Measurements from ENCODE around the gene CAMTA1. TPM values are rescaled to one million over a fixed set of nuclear protein-coding genes. Genes with fewer than 3 reads are reported as not detected.

Gene CAMTA1
- total RNA-seq, 1 donor = 56.1 TPM

DNA sequence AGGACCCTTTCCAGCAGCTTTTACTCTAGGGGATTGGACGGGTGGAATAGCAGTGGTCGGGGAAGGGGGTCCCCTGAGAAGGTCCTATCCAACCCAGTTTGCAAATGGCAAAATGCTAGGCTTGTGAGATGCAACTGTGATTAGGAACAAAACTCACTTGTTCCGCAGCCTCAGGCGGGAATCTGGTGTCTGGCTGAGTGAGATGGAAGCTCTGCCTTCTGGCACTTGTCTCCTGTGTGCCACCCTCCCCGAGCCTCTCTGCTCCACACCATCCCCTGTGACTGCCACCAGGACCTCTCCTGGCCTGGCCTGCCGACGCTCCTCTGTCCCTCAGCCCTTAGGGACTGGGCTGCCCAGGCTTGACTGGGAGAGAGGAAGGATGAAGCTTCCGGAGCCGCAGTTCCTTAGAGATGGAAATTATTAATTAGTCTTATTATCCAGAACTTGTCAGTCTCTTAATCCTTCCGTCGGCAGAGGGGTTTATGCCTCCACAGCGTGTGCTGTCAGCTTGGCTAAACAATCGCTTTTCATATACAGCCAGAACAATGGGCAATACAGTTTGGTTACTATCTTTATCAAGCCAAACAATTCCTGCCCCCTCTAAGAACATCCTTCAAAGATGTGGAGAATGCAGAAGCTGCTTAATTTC, 693.0 kb downstream of the CAMTA1 start:
- no peak overlapping the region for H3K4me3 ChIP-seq (ENCODE audit: low read depth, low read length)
- TF ChIP-seq, protein P1, sequence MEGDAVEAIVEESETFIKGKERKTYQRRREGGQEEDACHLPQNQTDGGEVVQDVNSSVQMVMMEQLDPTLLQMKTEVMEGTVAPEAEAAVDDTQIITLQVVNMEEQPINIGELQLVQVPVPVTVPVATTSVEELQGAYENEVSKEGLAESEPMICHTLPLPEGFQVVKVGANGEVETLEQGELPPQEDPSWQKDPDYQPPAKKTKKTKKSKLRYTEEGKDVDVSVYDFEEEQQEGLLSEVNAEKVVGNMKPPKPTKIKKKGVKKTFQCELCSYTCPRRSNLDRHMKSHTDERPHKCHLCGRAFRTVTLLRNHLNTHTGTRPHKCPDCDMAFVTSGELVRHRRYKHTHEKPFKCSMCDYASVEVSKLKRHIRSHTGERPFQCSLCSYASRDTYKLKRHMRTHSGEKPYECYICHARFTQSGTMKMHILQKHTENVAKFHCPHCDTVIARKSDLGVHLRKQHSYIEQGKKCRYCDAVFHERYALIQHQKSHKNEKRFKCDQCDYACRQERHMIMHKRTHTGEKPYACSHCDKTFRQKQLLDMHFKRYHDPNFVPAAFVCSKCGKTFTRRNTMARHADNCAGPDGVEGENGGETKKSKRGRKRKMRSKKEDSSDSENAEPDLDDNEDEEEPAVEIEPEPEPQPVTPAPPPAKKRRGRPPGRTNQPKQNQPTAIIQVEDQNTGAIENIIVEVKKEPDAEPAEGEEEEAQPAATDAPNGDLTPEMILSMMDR (IDR thresholded peaks at IDR 0.05; ENCODE audit: insufficient read depth, low read depth, low read length) = no peak
- no peak for DNase-seq (ENCODE audit: low read depth)

DNA sequence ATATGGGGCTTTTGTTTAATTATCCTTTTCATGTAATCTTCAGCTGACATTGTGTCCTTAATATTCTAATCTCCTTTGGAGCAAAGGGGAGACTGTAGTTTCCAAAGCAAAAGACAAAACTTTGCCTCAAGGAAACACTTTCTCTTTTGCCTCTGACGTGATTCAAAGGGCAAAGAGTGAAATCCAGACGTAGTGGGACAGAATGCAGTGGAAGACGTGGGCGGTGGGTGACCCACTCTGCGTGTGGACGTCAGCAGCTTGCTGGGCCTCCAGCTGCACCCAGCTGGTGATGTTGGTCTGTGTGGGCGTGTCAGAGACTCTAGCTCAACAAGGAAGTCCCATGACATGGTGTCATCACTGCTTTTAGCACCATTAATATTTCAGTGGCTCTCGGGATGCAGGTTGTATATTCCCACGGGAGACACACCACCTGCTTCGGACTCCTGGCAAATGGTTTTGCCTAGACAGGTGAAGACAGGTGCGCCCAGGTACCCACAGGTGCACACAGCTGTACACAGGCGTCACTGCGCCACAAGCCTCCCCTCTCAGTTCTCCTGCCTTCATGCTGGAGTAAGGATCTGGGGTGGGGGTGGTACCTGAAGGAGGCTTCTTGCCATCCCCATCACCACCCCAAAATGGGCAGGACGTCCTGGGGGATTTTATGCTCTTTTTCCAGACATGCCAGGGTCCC, 693.7 kb downstream of the CAMTA1 start:
- no peak overlapping the region for H3K4me3 ChIP-seq (ENCODE audit: low read depth, low read length)
- TF ChIP-seq, protein P1 (IDR thresholded peaks at IDR 0.05; ENCODE audit: insufficient read depth, low read depth, low read length) = no peak
- peak; percentile 96 for DNase-seq (ENCODE audit: low read depth)

DNA sequence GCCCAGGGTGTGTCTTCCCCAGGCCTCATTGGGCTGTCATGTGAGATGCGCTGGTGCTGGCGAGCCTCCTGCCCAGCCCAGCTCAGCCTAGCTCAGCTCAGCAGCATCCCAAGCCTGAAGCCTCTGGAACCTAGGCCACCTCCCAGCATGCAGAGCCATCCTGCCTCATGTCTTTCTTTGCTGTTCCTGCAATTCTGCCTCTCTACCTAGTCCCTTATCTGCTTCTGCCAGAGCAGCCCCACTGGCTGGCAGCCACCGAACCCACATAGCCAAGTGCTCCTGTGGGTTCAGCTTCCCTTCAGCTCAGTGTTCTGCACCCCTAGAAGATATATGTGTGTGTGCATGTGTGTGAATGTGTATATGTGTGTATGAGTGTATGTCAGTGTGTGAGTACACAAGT, 694.3 kb downstream of the CAMTA1 start:
- H3K4me3 ChIP-seq (ENCODE audit: low read depth, low read length) = no peak overlapping the region
- TF ChIP-seq, protein P1 (IDR thresholded peaks at IDR 0.05; ENCODE audit: insufficient read depth, low read depth, low read length) = no peak
- no peak for DNase-seq (ENCODE audit: low read depth)

DNA sequence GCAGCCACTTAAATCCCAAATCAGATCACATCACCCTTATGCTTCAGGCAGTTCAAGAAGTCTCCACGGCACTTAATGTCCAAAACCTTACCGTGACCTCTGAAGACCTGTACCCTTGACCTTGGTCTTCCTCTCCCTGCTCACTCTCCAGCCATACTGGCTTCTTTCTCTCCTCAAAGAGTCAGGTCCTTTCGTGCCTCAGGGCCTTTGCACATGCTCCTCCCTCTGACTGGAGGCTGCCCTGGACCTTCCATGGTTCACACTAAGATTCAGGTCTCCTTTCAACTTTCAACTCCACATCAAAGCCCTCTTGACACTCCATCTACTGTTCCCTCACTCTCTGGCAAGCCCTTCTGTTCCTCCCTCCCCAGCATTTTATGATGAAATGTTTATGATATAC, 695.9 kb downstream of the CAMTA1 start:
- no peak overlapping the region for H3K4me3 ChIP-seq (ENCODE audit: low read depth, low read length)
- TF ChIP-seq, protein P1 (IDR thresholded peaks at IDR 0.05; ENCODE audit: insufficient read depth, low read depth, low read length) = no peak
- no peak for DNase-seq (ENCODE audit: low read depth)

DNA sequence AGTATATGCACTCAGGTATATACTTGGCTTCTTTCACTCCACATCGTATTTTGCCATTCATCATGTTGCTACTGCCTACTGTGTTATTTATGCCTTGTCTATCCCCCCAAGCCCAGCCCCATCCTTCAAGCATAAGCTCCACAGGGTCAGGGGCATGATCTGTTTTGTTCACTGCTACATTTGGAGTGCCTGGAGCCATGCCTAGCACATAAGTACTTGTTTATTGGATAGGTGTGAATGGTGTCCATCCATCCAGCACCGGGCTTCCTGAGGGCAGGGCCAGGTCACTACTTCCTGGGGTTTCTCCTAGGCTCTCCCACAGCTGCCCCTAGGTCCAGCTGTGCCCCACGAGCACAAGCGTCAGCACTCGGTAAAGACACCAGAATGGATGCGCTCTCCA, 696.8 kb downstream of the CAMTA1 start:
- no peak for DNase-seq (ENCODE audit: low read depth)
- H3K4me3 ChIP-seq (ENCODE audit: low read depth, low read length) = no peak overlapping the region
- TF ChIP-seq, protein P1 (IDR thresholded peaks at IDR 0.05; ENCODE audit: insufficient read depth, low read depth, low read length) = no peak

DNA sequence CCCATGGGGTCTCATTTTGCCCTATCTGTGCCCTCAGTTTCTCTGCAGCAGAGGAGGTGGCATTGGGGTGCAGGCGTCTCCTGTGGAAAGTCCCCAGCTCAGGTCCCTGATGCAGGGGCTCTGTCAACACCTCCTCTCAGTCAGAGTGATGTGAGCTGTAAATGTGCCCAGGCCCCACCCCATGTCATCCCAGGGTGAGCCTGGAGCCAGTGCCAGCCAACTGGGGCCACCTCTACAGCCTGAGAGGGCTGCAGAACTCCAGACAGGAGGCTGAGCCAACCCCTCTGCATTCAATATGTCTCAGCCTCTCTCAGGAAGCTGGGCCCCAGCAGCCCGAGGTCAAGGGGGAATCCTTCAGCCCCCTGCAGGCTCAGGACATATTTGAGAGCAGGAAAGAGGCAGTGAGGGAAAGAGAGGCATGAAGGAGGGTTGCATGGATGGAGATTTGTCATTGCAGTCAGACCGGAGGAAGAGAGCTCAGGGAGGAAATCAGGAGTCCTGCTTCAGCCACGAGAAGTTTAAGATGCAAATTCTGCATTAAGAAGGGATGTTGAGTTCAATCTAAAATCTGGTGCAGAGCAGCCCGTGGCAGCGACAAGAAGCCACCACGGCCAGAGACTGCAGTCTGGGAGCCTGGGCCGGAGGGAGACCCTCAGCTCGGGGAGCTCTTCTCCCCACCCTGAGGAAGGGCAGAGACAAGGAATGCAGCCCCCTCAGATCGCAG, 697.7 kb downstream of the CAMTA1 start:
- no peak for DNase-seq (ENCODE audit: low read depth)
- no peak overlapping the region for H3K4me3 ChIP-seq (ENCODE audit: low read depth, low read length)
- TF ChIP-seq, protein P1 (IDR thresholded peaks at IDR 0.05; ENCODE audit: insufficient read depth, low read depth, low read length) = no peak

Measured in fibroblast of villous mesenchyme (primary cell).